OCI-LY1 (cell line): ENCODE results near the gene CDC123.

ENCODE experiments used
- H2AFZ ChIP-seq: fragments of 200-600 bp; sonication (generic), shearing (Covaris generic); 2 replicates; pipeline ENCODE4 v1.6.0; 2014; ENCODE audit warnings: antibody characterized with exemption, mild to moderate bottlenecking, low read length
- H3F3A ChIP-seq: fragments of 200-600 bp; sonication (generic), shearing (Covaris generic); 2 replicates; pipeline ENCODE4 v1.6.0; 2014; ENCODE audit warnings: mild to moderate bottlenecking, antibody characterized with exemption, low read length, moderate library complexity; ENCODE audit not compliant: insufficient read depth
- H3K27ac ChIP-seq: fragments of 200-600 bp; sonication (generic); 2 replicates; pipeline ENCODE4 v1.5.1; 2014; ENCODE audit warnings: low read length, mixed run types, mild to moderate bottlenecking, low read depth; ENCODE audit not compliant: poor library complexity, severe bottlenecking
- H3K27me3 ChIP-seq: fragments of 200-600 bp; sonication (generic); 2 replicates; pipeline ENCODE4 v1.6.0; 2014; ENCODE audit warnings: antibody characterized with exemption, mild to moderate bottlenecking, low read length, moderate library complexity; ENCODE audit not compliant: insufficient read depth
- H3K36me3 ChIP-seq: fragments of 200-600 bp; sonication (generic); 2 replicates; pipeline ENCODE4 v1.6.1; 2014; ENCODE audit warnings: mild to moderate bottlenecking, antibody characterized with exemption, low read length, moderate library complexity, mixed read lengths; ENCODE audit not compliant: insufficient read depth
- H3K4me1 ChIP-seq: fragments of 200-600 bp; sonication (generic); 2 replicates; pipeline ENCODE4 v1.5.1; 2014; ENCODE audit warnings: mild to moderate bottlenecking, low read length, moderate library complexity; ENCODE audit not compliant: insufficient read depth, severe bottlenecking
- H3K4me2 ChIP-seq: fragments of 200-600 bp; sonication (generic), shearing (Covaris generic); 2 replicates; pipeline ENCODE4 v1.6.1; 2014; ENCODE audit warnings: low read length
- H3K4me3 ChIP-seq: fragments of 200-600 bp; sonication (generic); 2 replicates; pipeline ENCODE4 v1.5.1; 2014; ENCODE audit warnings: low read length, low read depth, mild to moderate bottlenecking, mixed read lengths; ENCODE audit not compliant: poor library complexity, severe bottlenecking
- H3K79me2 ChIP-seq: fragments of 200-600 bp; shearing (Covaris generic); 2 replicates; pipeline ENCODE4 v1.6.1; 2016; ENCODE audit warnings: mixed run types, low read length, mixed read lengths; ENCODE audit not compliant: insufficient read depth
- H3K9ac ChIP-seq: fragments of 200-600 bp; sonication (generic), shearing (Covaris generic); 2 replicates; pipeline ENCODE4 v1.6.1; 2014; ENCODE audit warnings: mild to moderate bottlenecking, low read length, mixed read lengths
- H3K9me2 ChIP-seq: fragments of 200-600 bp; sonication (generic), shearing (Covaris generic); 2 replicates; pipeline ENCODE4 v1.6.1; 2014; ENCODE audit warnings: low read depth, mild to moderate bottlenecking, low read length, mixed read lengths
- H3K9me3 ChIP-seq: fragments of 200-600 bp; shearing (Covaris generic); 2 replicates; pipeline ENCODE4 v1.6.1; 2014; ENCODE audit warnings: low read length, mixed read lengths
- H4K20me1 ChIP-seq: fragments of 200-600 bp; sonication (generic), shearing (Covaris generic); 2 replicates; pipeline ENCODE4 v1.6.0; 2016; ENCODE audit warnings: mild to moderate bottlenecking, low read length; ENCODE audit not compliant: insufficient read depth
- EZH2 ChIP-seq: fragments of 200-600 bp; sonication (generic), shearing (Covaris generic); IDR thresholded peaks from 2 replicates; pipeline ENCODE4 v1.8.0; 2017; ENCODE audit warnings: borderline replicate concordance, mixed run types, mild to moderate bottlenecking, antibody characterized with exemption, low read length, moderate library complexity, mixed read lengths
- TF ChIP-seq, protein P1 (sequence below): fragments of 200-600 bp; sonication (generic), shearing (Covaris generic); IDR thresholded peaks from 2 replicates; pipeline ENCODE4 v1.5.1; 2017; ENCODE audit warnings: mild to moderate bottlenecking, antibody characterized with exemption, low read length, moderate library complexity, mixed read lengths

CDC123 gene

GRCh38 chr10:12255048-12255447 lies 59.1 kb downstream of the CDC123 start:
- H3K27ac ChIP-seq, result no peak overlapping the region
- no peak for TF ChIP-seq EZH2
- TF ChIP-seq, protein P1, sequence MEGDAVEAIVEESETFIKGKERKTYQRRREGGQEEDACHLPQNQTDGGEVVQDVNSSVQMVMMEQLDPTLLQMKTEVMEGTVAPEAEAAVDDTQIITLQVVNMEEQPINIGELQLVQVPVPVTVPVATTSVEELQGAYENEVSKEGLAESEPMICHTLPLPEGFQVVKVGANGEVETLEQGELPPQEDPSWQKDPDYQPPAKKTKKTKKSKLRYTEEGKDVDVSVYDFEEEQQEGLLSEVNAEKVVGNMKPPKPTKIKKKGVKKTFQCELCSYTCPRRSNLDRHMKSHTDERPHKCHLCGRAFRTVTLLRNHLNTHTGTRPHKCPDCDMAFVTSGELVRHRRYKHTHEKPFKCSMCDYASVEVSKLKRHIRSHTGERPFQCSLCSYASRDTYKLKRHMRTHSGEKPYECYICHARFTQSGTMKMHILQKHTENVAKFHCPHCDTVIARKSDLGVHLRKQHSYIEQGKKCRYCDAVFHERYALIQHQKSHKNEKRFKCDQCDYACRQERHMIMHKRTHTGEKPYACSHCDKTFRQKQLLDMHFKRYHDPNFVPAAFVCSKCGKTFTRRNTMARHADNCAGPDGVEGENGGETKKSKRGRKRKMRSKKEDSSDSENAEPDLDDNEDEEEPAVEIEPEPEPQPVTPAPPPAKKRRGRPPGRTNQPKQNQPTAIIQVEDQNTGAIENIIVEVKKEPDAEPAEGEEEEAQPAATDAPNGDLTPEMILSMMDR, result no peak
- no peaks in the 10 kb centered on the region for H3K4me1 ChIP-seq

DNA sequence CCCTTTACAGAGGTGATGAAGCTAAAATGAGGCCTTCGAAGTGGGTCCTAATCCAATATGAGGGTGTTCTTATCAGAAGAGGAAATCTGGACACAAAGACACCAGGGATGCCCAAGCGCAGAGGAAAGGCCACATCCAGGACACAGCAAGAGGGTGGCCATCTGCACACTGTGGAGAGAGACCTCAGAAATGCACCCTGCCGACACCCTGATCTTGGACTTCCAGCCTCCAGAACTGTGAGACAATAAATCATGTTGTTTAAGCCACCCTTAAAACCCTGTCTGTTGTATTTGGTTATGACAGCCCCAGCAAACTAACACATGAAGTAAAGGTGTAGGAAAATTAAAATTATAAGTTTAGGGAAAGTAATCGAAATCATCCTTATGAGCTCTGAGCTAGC lies 64.0 kb downstream of the CDC123 start:
- Histone ChIP-seq H3K4me2 (no peak overlapping the region), H3K27me3 (no peaks in the 10 kb centered on the region), H4K20me1 (no peaks in the 10 kb centered on the region), H3K27ac (no peak overlapping the region), H3K9ac (no peak overlapping the region), H2AFZ (no peak overlapping the region), H3K4me3 (no peak overlapping the region), H3K79me2 (no peaks in the 10 kb centered on the region), H3F3A (no peaks in the 10 kb centered on the region), H3K36me3 (no peaks in the 10 kb centered on the region), H3K9me2 (no peaks in the 10 kb centered on the region), H3K9me3 (no peaks in the 10 kb centered on the region), H3K4me1 (peaks cover 8% of the 10 kb centered on the region)
- TF ChIP-seq, protein P1, result no peak
- TF ChIP-seq EZH2, result no peak

More at GRCh38 chr10:12255048-12255447, 59.1 kb downstream of the CDC123 start:
- no peak overlapping the region for H3K9ac ChIP-seq
- H3F3A ChIP-seq, result no peaks in the 10 kb centered on the region
- H4K20me1 ChIP-seq, result no peaks in the 10 kb centered on the region
- H3K4me3 ChIP-seq, result no peak overlapping the region
- no peak overlapping the region for H2AFZ ChIP-seq
- no peak overlapping the region for H3K4me2 ChIP-seq
- no peaks in the 10 kb centered on the region for H3K9me3 ChIP-seq
- H3K9me2 ChIP-seq, result no peaks in the 10 kb centered on the region
- H3K79me2 ChIP-seq, result no peaks in the 10 kb centered on the region
- peaks cover 6% of the 10 kb centered on the region for H3K36me3 ChIP-seq
- no peaks in the 10 kb centered on the region for H3K27me3 ChIP-seq

DNA sequence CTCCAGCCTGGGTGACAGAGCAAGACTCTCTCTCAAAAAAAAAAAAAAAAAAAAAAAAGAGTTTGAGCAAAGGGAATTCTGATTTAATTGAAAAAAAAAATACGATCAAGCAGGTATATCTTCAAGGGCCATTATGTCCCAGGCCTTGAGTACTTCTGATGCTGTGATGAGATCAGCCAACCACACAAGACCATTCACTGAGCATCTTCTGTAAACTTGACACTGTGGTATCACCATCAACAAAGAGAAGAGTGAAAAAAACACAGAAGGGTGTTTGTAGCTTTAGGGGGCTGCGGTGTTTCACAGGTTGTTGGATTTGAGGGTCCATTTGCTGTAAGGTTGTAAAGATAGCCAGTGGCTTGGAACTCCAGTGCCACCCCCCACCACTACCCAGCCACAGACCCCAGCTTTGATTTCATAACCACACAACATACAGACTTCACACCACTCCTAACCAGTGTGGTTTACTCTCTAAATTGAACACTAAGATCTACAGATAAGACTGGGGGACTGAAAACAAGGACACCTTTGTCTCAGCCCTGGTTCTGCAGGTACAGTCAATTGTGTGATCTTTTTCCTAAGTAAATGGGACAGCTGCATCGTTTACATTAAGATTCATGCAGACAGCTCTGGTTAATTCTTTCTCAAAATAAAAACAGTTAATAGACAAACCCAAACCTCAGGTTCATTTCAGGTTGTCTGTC lies 66.4 kb downstream of the CDC123 start:
- Histone ChIP-seq H2AFZ (no peak overlapping the region), H3K9me2 (no peaks in the 10 kb centered on the region)

More for the DNA sequence above, 66.4 kb downstream of the CDC123 start:
- Histone ChIP-seq H3K36me3 (no peaks in the 10 kb centered on the region), H3K9me3 (no peaks in the 10 kb centered on the region), H3K4me2 (no peak overlapping the region), H3K27ac (no peak overlapping the region), H3K27me3 (no peaks in the 10 kb centered on the region), H3F3A (no peaks in the 10 kb centered on the region), H3K9ac (no peak overlapping the region), H3K4me1 (peaks cover 8% of the 10 kb centered on the region), H3K79me2 (no peaks in the 10 kb centered on the region), H3K4me3 (no peak overlapping the region), H4K20me1 (no peaks in the 10 kb centered on the region)
- TF ChIP-seq EZH2, result no peak
- TF ChIP-seq, protein P1, result no peak
